CD4-positive, alpha-beta T cell treated with Interleukin-4 for 4 hours (primary cell): ENCODE measurements around the gene SORBS2.
A peak's percentile ranks its signal among the peaks of the same experiment; 100 is the strongest.
"Not testable (repeated sequence)": the region's sequence is repeated elsewhere in the genome, so short reads cannot be mapped to it uniquely, and the experiment has no call there.

Experiments
- DNase-seq: peaks from one replicate; pipeline ENCODE4 v3.0.0-alpha.2; 2020

Gene SORBS2

GRCh38 chr4:185734214-185734613 is 77.8 kb downstream of the SORBS2 start:
- peak; percentile 5 for DNase-seq

GRCh38 chr4:185730849-185731608 is 81.0 kb downstream of the SORBS2 start:
- DNase-seq = no peak

GRCh38 chr4:185730387-185730786 is 81.6 kb downstream of the SORBS2 start:
- no peak for DNase-seq

- no peak for DNase-seq
Observed at GRCh38 chr4:185729391-185729804, 82.6 kb downstream of the SORBS2 start.

- no peak for DNase-seq
Observed at GRCh38 chr4:185728893-185729292, 83.1 kb downstream of the SORBS2 start.

- DNase-seq = no peak
Observed at GRCh38 chr4:185726931-185727330, 85.1 kb downstream of the SORBS2 start.

GRCh38 chr4:185723631-185724260 is 88.2 kb downstream of the SORBS2 start:
- no peak for DNase-seq

GRCh38 chr4:185722029-185722316 is 90.0 kb downstream of the SORBS2 start:
- no peak for DNase-seq

GRCh38 chr4:185721190-185722028 is 90.6 kb downstream of the SORBS2 start:
- DNase-seq = no peak

- DNase-seq = no peak
Observed at GRCh38 chr4:185719500-185719858, 92.5 kb downstream of the SORBS2 start.

GRCh38 chr4:185718578-185719499 is 93.2 kb downstream of the SORBS2 start:
- DNase-seq = no peak

- DNase-seq = no peak
Observed at GRCh38 chr4:185717377-185717741, 94.6 kb downstream of the SORBS2 start.

GRCh38 chr4:185716577-185717376 is 95.2 kb downstream of the SORBS2 start:
- no peak for DNase-seq

- DNase-seq = no peak
Observed at GRCh38 chr4:185716141-185716551, 95.8 kb downstream of the SORBS2 start.

GRCh38 chr4:185714524-185714923 is 97.5 kb downstream of the SORBS2 start:
- not testable (repeated sequence) for DNase-seq

GRCh38 chr4:185713731-185714130 is 98.3 kb downstream of the SORBS2 start:
- no peak for DNase-seq

- no peak for DNase-seq
Observed at GRCh38 chr4:185713272-185713671, 98.7 kb downstream of the SORBS2 start.

GRCh38 chr4:185712350-185713024 is 99.5 kb downstream of the SORBS2 start:
- DNase-seq = no peak

- DNase-seq = no peak
Observed at GRCh38 chr4:185711726-185712125, 100.3 kb downstream of the SORBS2 start.

GRCh38 chr4:185710487-185710995 is 101.5 kb downstream of the SORBS2 start:
- DNase-seq = no peak

GRCh38 chr4:185709802-185710486 is 102.0 kb downstream of the SORBS2 start:
- DNase-seq = no peak
